ENCODE results near the gene EXOC4. TPM values are rescaled to one million over a fixed set of nuclear protein-coding genes. Genes with fewer than 3 reads are reported as not detected.
"Not testable (repeated sequence)": the region's sequence is repeated elsewhere in the genome, so short reads cannot be mapped to it uniquely, and the experiment has no call there.

Gene EXOC4
- total RNA-seq, 1 donor from 2014 or later, result 103 TPM

GRCh38 chr7:133887459-133887858, 634.6 kb downstream of the EXOC4 start:
- TF ChIP-seq CTCF (IDR thresholded peaks at IDR 0.05), result no peak
- Mint-ChIP-seq H3K4me3 (no peak overlapping the region), H3K4me1 (no peaks in the 10 kb centered on the region), H3K36me3 (ENCODE audit: low read depth) (peaks cover 3% of the 10 kb centered on the region), H3K27ac (no peak overlapping the region), H3K27me3 (no peaks in the 10 kb centered on the region), H3K9me3 (peaks cover 3% of the 10 kb centered on the region)
- ChIA-PET CTCF (no interaction called here), POLR2A (no interaction called here)
- DNase-seq (no peak), ATAC-seq (ENCODE audit: low read depth) (no peak)
- intact Hi-C loops (cut with micrococcal nuclease), result no loop called here

GRCh38 chr7:133888061-133888930, 635.4 kb downstream of the EXOC4 start:
- Mint-ChIP-seq H3K9me3 (peaks cover 3% of the 10 kb centered on the region), H3K36me3 (ENCODE audit: low read depth) (peaks cover 3% of the 10 kb centered on the region), H3K4me3 (no peak overlapping the region), H3K27ac (no peak overlapping the region), H3K4me1 (no peaks in the 10 kb centered on the region), H3K27me3 (no peaks in the 10 kb centered on the region)
- ChIA-PET CTCF (no interaction called here), POLR2A (no interaction called here)
- no peak for DNase-seq
- no peak for TF ChIP-seq CTCF (IDR thresholded peaks at IDR 0.05)
- intact Hi-C loops (cut with micrococcal nuclease), result no loop called here
- no peak for ATAC-seq (ENCODE audit: low read depth)

- Mint-ChIP-seq H3K27ac (no peak overlapping the region), H3K27me3 (no peaks in the 10 kb centered on the region), H3K4me3 (no peak overlapping the region), H3K4me1 (no peaks in the 10 kb centered on the region), H3K9me3 (no peaks in the 10 kb centered on the region), H3K36me3 (ENCODE audit: low read depth) (peaks cover 15% of the 10 kb centered on the region)
- no peak for TF ChIP-seq CTCF (IDR thresholded peaks at IDR 0.05)
- no peak for ATAC-seq (ENCODE audit: low read depth)
- ChIA-PET CTCF (no interaction called here), POLR2A (no interaction called here)
- DNase-seq, result no peak
- intact Hi-C loops (cut with micrococcal nuclease), result no loop called here
Observed at GRCh38 chr7:133904776-133905175, 651.9 kb downstream of the EXOC4 start.

- CTCF ChIA-PET; intact Hi-C loops (cut with micrococcal nuclease): not testable (repeated sequence)
- H3K36me3 Mint-ChIP-seq (ENCODE audit: low read depth), result peaks cover 22% of the 10 kb centered on the region
Observed at GRCh38 chr7:133906553-133906952, 653.7 kb downstream of the EXOC4 start.

GRCh38 chr7:133910761-133911160, 657.9 kb downstream of the EXOC4 start:
- POLR2A ChIA-PET, result no interaction called here
- H3K27ac Mint-ChIP-seq, result no peak overlapping the region
- DNase-seq (no peak), ATAC-seq (ENCODE audit: low read depth) (no peak)
- no peak for TF ChIP-seq CTCF (IDR thresholded peaks at IDR 0.05)
- intact Hi-C loops (cut with micrococcal nuclease), result no loop called here
- CTCF ChIA-PET, result no interaction called here
- H3K9me3 Mint-ChIP-seq, result no peaks in the 10 kb centered on the region
- no peaks in the 10 kb centered on the region for H3K27me3 Mint-ChIP-seq
- H3K4me1 Mint-ChIP-seq, result no peaks in the 10 kb centered on the region
- H3K36me3 Mint-ChIP-seq (ENCODE audit: low read depth), result peaks cover 13% of the 10 kb centered on the region
- no peak overlapping the region for H3K4me3 Mint-ChIP-seq

More at GRCh38 chr7:133906553-133906952, 653.7 kb downstream of the EXOC4 start:
- DNase-seq; H3K27ac Mint-ChIP-seq; H3K4me1 Mint-ChIP-seq; H3K4me3 Mint-ChIP-seq; H3K27me3 Mint-ChIP-seq; H3K9me3 Mint-ChIP-seq; POLR2A ChIA-PET; ATAC-seq (ENCODE audit: low read depth): not testable (repeated sequence)

Measured in activated B cell treated with CpG ODN at 0.5 μM for 24 hours (primary cell).